ENCODE measurements around the gene ETNK1.

DNA sequence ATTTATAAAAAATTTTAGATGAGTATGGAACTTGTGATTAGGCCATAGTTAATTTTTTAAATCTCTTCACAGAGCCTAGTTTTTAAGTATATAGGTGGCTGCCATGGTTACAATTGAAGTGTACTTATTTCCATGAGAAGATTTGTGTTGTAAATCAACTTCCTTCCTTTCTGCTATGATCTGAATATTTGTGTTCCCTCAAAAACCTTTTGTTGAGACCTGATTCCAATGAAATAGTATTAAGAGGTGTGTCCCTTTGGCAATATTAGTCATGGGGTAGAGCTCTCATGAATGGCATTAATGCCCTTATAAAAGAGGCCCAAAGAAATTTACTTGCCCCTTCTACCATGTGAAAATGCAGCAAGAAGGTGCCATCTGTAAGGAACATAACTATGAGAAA is 28.8 kb downstream of the ETNK1 start:
- TF ChIP-seq, protein P1, sequence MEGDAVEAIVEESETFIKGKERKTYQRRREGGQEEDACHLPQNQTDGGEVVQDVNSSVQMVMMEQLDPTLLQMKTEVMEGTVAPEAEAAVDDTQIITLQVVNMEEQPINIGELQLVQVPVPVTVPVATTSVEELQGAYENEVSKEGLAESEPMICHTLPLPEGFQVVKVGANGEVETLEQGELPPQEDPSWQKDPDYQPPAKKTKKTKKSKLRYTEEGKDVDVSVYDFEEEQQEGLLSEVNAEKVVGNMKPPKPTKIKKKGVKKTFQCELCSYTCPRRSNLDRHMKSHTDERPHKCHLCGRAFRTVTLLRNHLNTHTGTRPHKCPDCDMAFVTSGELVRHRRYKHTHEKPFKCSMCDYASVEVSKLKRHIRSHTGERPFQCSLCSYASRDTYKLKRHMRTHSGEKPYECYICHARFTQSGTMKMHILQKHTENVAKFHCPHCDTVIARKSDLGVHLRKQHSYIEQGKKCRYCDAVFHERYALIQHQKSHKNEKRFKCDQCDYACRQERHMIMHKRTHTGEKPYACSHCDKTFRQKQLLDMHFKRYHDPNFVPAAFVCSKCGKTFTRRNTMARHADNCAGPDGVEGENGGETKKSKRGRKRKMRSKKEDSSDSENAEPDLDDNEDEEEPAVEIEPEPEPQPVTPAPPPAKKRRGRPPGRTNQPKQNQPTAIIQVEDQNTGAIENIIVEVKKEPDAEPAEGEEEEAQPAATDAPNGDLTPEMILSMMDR (IDR thresholded peaks at IDR 0.05) = no peak
- no peak for TF ChIP-seq EZH2 (IDR thresholded peaks at IDR 0.05; ENCODE audit: borderline replicate concordance, insufficient read depth, low read depth, low read length, poor library complexity, severe bottlenecking)
